HG03439 (cell line): ENCODE results near the gene ABCA9.
"Not testable (repeated sequence)": the region's sequence is repeated elsewhere in the genome, so short reads cannot be mapped to it uniquely, and the experiment has no call there.

Experiments
- ATAC-seq: cut with Tn5 transposase; IDR thresholded peaks from one replicate; pipeline ENCODE4 v1.9.1; 2021; ENCODE audit warnings: mild to moderate bottlenecking, moderate library complexity; ENCODE audit not compliant: unreplicated experiment

Gene ABCA9

DNA sequence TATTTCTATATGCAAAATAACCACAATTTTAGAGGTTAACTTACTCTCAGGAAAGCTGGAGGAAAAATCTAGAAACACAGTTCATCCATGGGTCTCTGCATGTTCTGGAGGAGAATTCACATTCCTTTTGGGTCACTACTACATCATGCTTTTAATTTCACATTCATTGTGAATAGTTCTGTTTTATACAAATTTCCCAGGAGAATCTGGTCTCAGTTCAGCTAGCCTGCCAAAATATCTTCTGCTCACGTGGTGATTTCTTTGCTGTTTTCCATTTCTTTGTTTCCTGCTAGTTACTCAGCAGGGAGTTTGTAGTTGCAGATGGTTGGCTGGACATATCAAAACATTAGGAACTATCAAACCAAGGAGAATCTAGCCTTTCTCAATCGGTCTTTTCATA lies at the start of gene ABCA9:
TSS of gene ABCA9 (minus strand) at position 106 of the 400 bp plus-strand sequence. CDS start 9,801 bp downstream, outside the sequence.
- no peak for ATAC-seq

DNA sequence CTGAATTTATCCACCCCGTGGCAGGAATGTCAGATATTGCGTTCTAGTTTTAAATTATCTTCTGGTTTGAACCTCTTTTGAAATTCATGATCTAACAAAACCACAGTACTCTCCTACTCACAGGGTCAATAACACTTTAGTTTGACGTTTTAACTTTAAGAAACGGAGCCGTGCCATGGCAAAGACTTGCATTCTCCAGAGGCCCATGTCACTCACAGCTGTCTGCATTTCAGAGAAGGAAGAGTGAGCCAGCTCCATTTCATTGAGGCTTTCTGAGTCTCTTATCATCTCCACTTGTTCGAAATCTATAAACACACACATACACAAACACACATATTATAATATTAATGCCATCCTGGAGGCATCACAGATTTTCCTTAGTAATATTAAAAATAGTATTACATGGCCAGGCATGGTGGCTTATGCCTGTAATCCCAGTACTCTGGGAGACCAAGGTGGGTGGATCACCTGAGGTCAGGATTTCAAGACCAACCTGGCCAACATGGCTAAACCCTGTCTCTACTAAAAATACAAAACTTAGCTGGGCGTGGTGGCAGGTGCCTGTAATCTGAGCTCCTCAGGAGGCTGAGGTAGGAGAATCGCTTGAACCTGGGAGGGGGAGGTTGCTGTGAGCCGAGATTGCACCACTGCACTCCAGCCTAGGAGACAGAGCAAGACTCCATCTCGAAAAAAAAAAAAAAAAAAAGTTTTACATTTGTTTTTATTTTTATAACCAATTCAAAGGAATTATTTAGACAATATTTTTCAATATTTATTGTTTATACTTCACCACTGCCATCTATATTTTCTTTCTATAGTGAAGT lies 45.4 kb upstream of the ABCA9 start:
- ATAC-seq = no peak

GRCh38 chr17:69103557-69104233 lies 43.0 kb upstream of the ABCA9 start:
- ATAC-seq = no peak

DNA sequence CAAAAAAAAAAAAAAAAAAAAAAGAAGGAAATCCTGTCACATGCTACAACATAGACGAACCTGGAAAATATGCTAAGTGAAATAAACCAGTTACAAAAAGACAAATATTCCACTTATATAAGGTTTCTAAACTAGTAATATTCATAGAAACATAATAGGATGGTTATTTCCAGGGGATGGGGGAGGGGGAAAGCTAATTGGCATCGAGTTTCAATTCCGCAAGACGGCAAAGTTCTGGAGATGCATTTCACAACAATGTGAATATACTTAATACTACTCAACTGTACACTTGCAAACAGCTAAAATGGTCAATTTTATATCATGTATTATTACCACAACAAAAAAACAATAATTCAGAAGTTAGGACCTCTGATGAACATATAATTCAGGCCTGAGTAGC lies 37.9 kb upstream of the ABCA9 start:
- no peak for ATAC-seq

DNA sequence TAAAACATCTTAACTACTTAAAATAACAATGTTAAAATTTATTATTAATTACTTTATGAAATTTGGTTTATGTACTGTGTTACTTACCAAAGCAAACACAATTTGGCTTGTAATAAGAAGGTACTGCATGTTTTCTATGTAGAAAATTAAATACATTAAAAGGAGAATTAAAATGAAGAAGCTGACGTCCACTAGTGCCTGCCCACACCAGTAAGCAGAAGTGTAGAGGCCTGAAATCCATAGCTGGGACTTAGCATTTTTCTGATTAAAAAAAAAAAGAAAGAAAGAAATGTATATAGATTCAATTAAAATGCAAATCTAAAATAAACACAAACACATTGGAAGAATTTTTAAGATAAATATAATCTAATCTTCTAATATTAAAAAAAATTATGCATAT lies 35.8 kb upstream of the ABCA9 start:
- no peak for ATAC-seq

DNA sequence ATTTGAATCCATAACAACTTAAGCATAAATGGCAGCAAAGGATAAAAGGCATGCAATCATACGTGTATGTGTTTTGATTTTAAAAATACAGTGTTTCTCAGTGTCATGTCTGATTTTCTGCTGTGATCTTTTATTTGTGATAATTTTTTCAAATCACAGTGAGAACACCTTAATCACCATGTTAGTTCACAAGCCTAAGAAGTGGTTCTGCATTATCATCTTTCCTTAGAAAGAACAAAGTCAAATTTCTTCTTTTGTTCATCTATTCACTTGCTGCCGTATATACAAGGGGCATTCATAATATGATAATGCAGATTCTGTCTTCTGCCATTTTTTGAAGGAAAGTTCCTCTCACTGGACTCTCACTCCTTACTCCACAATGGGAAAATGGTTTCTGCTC lies 33.3 kb upstream of the ABCA9 start:
- ATAC-seq = no peak

DNA sequence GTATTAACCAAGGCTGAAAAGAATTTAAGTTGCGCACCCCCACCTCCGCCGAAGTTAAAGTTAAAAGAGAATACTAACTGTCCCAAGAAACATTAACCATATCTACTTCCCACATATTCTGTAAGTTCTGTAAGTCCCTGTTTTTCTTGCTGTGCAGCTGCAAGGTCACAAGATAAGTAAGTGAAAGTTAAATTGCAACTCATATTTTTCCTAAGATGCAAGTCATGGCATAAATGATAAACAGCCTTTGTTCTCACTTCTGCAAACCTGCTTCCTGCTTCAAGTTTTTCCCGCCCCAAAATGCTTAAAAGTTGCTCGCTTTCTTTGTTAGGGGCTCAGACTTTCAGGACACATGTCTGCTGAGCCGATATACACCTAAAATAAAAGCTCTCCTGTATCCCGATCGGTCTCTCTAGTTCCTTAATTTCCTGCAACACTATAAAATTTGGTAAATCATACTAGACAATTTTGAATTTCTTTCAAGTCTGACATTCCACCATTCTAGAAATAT lies 32.6 kb upstream of the ABCA9 start:
- no peak for ATAC-seq

DNA sequence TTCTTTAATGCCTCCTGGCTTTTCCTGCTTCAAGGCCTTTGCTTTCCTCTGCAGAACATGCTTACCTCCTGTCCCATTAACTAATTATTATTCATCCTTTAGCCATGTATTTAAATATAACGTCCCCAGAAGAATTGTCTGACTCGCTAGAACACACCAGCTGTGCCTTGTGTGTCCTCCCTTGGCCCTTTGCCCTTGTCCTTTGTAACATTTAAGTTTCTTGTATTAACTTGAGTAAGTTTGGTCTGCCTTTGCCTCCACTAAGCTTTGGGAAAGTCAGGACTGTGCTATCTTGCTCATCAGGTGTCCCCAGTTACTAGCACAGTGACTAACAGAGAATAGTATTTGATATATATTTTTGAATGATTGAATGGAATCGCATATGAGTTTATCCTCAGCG lies 29.6 kb upstream of the ABCA9 start:
- ATAC-seq = no peak

DNA sequence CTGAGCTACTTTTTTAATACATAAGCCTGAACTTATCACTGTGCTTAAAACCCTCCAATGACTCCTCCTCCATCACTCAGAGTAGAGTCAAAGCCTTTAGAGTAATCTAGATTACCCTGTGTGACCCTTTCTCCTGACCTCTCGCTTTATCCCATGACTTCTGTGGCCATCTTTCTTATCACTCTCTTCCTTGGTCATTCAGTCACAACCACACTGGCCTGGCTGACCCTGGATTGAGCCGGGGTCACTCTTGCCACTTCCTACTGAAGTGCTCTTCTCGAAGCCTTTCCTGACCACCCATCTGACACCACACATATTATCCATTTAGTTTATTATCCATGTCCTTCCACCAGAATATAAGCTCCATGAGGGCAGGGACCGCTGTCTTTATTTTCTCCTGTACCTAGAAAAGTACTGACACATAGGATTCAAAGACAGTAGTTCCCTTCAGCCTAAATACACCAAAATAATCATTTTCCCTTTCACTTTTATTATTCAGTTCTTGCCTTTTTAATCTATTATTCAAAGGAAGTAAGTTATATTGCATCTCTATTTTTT lies 28.0 kb upstream of the ABCA9 start:
- ATAC-seq = no peak

DNA sequence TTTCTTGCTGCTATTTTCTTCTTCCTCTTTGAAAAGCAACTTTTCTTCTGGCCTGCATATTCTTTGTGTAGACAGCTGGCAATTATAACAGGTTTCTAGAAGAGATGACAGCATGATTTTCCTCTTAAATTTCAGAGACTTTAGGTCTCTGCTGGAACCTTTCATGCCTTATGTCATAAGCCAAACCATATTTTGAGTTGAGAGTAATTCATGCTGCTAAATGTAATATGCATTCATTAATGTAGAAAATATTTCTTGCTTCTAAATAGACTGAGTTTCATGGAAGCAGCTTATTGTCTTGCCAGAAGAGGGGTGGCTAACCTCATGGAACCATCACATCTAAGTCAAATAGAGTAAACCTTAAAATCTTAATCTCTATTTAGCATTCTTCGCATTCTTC lies 25.9 kb upstream of the ABCA9 start:
- no peak for ATAC-seq

- ATAC-seq = no peak
Observed at GRCh38 chr17:69084911-69085310, 24.2 kb upstream of the ABCA9 start.

DNA sequence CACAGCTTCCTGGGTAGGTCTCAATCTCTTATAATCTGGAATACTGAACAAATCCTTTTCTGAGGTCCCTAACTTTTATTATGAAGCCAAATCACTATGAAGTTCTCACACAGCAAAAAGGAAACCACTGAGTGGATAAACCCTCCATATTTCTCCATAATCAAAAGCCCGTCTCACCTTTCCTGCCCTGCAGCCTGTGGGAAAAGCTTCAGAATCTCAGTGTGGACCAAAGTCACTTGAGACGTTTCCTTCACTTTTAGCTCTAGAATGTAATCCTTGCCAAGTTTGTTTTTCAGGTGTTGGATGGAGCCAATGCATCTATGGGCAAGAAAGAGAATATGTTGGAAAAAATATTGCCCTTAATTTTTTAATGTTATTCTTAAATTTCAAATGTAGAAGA lies 22.0 kb upstream of the ABCA9 start:
- no peak for ATAC-seq

DNA sequence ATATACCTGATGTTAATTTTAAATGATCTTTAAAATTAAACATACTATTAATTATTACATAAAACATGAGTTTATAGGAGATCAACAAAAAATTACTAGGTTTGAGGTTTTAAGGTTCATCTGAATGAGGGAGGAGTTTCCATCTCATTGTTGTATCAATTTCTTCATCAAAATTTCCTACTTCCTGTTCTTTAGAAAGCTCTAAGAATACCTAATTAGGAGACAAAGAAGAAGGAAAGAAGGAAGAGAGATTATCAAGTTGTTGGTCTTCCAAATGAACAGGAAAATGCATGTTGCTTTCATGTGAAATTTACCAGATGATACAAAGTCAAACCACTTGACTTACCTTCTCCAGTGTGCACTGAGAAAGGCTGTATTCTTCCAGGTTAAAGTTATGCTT lies 18.1 kb upstream of the ABCA9 start:
- ATAC-seq = no peak

DNA sequence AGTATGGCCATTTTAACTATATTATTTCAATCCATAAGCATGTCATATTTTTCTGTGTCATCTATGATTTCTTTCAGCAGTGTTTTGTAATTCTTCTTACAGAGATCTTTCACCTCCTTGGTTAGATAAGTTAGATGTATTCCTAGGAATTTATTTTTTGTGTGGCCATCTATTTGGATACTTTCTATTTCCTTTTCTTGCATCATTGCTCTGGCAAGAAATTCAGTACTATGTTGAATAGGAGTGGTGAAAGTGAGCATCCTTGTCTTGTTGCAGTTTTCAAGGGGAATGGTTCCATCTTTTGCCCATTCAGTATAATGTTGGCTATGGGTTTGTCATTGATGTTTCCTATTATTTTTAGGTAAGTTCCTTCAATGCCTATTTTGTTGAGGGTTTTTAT lies 15.1 kb upstream of the ABCA9 start:
- ATAC-seq = no peak

- ATAC-seq = not testable (repeated sequence)
Observed at GRCh38 chr17:69073392-69073791, 12.7 kb upstream of the ABCA9 start.

DNA sequence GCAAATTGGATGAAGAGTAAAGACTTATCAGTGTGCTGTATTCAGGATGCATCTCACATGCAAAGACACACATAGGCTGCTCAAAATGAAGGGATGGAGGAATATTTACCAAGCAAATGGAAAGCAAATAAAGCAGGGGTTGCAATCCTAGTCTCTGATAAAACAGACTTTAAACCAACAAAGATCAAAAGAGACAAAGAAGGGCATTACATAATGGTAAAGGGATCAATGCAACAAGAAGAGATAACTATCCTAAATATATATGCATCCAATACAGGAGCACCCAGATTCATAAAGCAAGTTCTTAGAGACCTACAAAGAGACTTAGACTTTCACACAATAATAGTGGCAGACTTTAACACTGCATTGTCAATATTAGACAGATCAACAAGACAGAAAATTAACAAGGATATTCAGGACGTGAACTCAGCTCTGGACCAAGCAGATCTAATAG lies 12.1 kb upstream of the ABCA9 start:
- not testable (repeated sequence) for ATAC-seq

DNA sequence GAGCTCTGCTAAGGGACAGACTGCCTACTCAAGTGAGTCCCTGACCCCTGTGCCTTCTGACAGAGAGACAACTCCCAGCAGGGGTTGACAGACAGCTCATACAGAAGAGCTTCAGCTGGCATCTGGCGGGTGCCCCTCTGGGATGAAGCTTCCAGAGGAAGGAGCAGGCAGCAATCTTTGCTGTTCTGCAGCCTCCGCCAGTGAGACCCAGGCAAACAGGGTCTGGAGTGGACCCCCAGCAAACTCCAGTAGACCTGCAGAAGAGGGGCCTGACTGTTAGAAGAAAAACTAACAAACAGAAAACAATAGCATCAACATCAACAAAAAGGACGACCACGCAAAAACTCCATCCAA lies 10.5 kb upstream of the ABCA9 start:
- ATAC-seq = not testable (repeated sequence)

DNA sequence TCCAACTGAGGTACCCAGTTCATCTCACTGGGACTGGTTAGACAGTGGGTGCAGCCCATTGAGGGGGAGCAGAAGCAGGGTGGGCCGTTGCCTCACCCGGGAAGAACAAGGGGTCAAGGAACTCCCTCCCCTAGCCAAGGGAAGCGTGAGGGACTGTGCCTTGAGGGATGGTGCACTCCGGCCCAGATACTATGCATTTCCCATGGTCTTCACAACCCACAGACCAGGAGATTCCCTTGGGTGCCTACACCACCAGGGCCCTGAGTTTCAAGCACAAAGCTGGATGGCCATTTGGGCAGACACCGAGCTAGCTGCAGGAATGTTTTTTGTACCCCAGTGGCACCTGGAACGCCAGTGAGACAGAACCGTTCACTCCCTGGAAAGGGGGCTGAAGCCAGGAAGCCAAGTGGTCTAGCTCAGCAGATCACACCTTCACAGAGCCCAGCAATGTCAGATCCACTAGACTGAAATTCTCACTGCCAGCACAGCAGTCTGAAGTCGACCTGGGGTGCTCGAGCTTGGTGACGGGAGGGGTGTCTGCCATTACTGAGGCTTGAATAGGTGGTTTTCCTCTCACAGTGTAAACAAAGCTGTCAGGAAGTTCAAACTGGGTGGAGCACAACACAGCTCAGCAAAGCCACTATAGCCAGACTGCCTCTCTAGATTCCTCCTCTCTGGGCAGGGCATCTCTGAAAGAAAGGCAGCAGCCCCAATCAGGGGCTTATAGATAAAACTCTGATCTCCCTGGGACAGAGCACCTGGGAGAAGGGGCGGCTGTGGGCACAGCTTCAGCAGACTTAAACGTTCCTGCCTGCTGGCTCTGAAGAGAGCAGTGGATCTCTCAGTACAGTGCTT lies 9.9 kb upstream of the ABCA9 start:
- ATAC-seq = not testable (repeated sequence)

DNA sequence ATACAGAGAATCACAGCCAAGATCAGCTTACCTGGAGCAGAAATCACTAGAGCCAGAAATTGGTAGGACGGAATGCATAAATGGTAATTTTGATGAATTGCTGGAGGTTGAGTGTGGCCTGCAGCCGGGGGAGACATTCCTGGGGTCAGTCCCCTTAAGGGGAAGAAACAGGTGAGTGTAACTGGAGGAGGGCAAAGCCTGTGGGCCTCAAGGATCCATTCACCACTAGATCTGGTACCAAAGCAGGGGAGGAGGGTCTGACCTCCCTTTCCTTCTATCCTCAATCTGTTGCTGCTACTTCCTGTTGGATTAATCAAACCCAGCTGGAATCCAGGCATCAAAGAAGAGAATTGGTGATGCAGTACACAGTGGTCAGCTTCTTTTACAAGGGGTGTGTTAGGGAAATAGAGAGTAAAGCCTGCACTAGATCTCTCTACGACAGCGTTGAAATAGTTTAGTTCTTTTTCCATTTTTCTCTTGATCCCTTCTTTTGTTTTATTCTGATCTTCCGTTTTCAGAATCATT lies 8.6 kb upstream of the ABCA9 start:
- no peak for ATAC-seq

DNA sequence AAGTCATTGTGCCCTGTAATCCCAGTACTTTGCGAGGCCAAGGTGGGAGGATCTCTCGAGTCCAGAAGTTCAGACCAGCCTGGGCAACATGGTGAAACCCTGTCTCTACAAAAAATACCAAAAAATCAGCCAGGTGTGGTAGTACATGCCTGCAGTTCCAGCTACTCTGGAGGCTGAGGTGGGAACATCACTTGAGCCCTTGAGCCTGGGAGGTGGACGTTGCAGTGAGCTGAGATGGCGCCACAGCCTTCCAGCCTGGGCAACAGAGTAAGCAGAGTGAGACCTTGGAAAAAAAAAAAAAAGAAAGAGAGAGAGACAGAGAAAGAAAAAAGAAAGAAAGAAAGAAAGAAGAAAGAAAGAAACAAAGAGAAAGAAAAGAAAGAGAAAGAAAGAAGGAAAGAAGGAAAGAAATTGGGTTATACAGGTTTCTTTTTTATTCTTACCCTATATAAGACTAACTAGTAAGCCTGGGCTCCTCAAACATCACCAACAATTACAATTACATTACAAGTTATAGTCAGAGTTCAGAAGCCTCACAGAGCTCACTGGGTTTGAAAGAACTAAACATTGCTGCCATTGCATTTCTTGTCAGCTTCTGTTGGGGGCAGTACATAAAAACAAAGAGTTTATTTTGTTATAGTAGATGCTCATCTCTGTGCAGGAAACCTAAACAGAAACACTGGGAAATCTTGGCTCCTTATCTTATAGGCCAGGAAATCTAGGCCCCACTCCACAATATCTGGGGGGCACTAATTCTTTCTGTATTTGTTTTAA lies 6.7 kb upstream of the ABCA9 start:
- ATAC-seq = no peak
